Spleen (tissue), 11 donors: ENCODE data around the gene UBAP2. TPM values are rescaled to one million over a fixed set of nuclear protein-coding genes. Genes with fewer than 3 reads are reported as not detected.

Experiments
- DNase-seq: peaks from one replicate; pipeline ENCODE4 v3.0.0-alpha.2; 2020
- H3K27ac ChIP-seq, 8 donors: fragments of 200-600 bp; sonication (generic) in 7 of 8; 1 replicate in 4 of 8; 2 replicates in 4 of 8; pipeline versions ENCODE4 v1.5.0 to v1.8.0; 2016 to 2021; ENCODE audit warnings: inconsistent platforms in 4 of 8, mild to moderate bottlenecking in 4 of 8, moderate library complexity in 1 of 8
- H3K27me3 ChIP-seq, 7 donors: fragments of 200-600 bp; sonication (generic) in 6 of 7; replicated peaks in 1 of 7; 1 replicate in 4 of 7; 2 replicates in 3 of 7; pipeline versions ENCODE4 v1.5.0 to v1.8.0; 2016 to 2021; ENCODE audit warnings: inconsistent platforms in 3 of 7, mild to moderate bottlenecking in 1 of 7
- H3K36me3 ChIP-seq, 6 donors: fragments of 200-600 bp; sonication (generic) in 5 of 6; 1 replicate in 4 of 6; 2 replicates in 2 of 6; pipeline versions ENCODE4 v1.5.0 to v1.8.0; 2016 to 2021; ENCODE audit warnings: inconsistent platforms in 2 of 6
- H3K4me1 ChIP-seq, 6 donors: fragments of 200-600 bp; sonication (generic) in 5 of 6; 1 replicate in 3 of 6; 2 replicates in 3 of 6; pipeline versions ENCODE4 v1.5.0 to v1.8.0; 2016 to 2021; ENCODE audit warnings: inconsistent platforms in 3 of 6
- H3K4me3 ChIP-seq, 8 donors: fragments of 200-600 bp; sonication (generic) in 7 of 8; 1 replicate in 4 of 8; 2 replicates in 4 of 8; pipeline versions ENCODE4 v1.5.0 to v1.8.0; 2016 to 2021; ENCODE audit warnings: inconsistent platforms in 4 of 8, mild to moderate bottlenecking in 4 of 8, moderate library complexity in 2 of 8
- H3K9me3 ChIP-seq, 8 donors: fragments of 200-600 bp; sonication (generic) in 7 of 8; 1 replicate in 4 of 8; 2 replicates in 4 of 8; pipeline versions ENCODE4 v1.5.0 to v1.8.0; 2016 to 2021; ENCODE audit warnings: inconsistent platforms in 4 of 8
- CTCF ChIP-seq, 11 experiments: fragments of 200-600 bp in 7 of 11; fragments of 450-650 bp in 4 of 11; sonication (generic) in 4 of 11; IDR thresholded peaks in 8 of 11; conservative IDR thresholded peaks in 3 of 11; 1 replicate in 7 of 11; 2 replicates in 4 of 11; pipeline versions ENCODE4 v1.4.0 to v1.8.0; 2016 to 2021; ENCODE audit warnings: antibody characterized with exemption in 11 of 11, inconsistent platforms in 4 of 11, mild to moderate bottlenecking in 1 of 11
- POLR2A ChIP-seq, 3 donors: fragments of 450-650 bp; IDR thresholded peaks; one replicate each; pipeline ENCODE4 v1.5.1; 2017; ENCODE audit warnings: antibody characterized with exemption in 3 of 3, mild to moderate bottlenecking in 1 of 3
- POLR2AphosphoS5 ChIP-seq, 3 donors: sonication (generic); formaldehyde crosslinking; IDR thresholded peaks; one replicate each; pipeline ENCODE4 v1.5.1; 2017; ENCODE audit warnings: antibody characterized with exemption in 3 of 3
- WGBS, 5 donors: extraction: QIAGEN DNeasy Blood & Tissue Kit in 3 of 5; methylation state at CpG; one replicate each; pipeline versions ENCODE4 v1.1.5 to v1.1.7; 2013 to 2018; 5-methylcytosine and 5-hydroxymethylcytosine counted together
- intact Hi-C: fragments of 100-400 bp; cut with DNase I; formaldehyde crosslinking; loops from one replicate; pipeline ENCODE4 v1.15.0; 2023; ENCODE audit warnings: low total_unique reads
- polyA plus RNA-seq, 3 donors: library from polyadenylated mRNA; stranded (reverse); fragments of 200-250 nt; gene quantifications; one replicate each; pipeline ENCODE4 v1.2.1, GENCODE V29; 2013
- small RNA-seq, 4 donors: library from RNA; depleted of rRNA; stranded (forward); fragments of <200 nt; gene quantifications; one replicate each; pipeline ENCODE3, GENCODE V24; 2016
- total RNA-seq, 7 donors: library from RNA; depleted of rRNA in 3 of 7; stranded (reverse); fragments of >200 nt in 3 of 7; fragmentation: NEBNext Ultra II Directional in 4 of 7; extraction: Animal tissue kit (Norgen Biotek cat#: 25700) in 4 of 7; gene quantifications; one replicate each; pipeline versions ENCODE4 v1.1.0 to v1.2.1, GENCODE V29; 2016 to 2021
- donor health status: healthy with polysubstance abuse.
- donor health status: DM: no; HTN: no; CAD: no; lungs with moderate emphysema.
- donor health status: DM: no; HTN: no; CAD: no.
- donor health status: Bipolar disorder and iron deficiency.
- donor health status: healthy.
- donor health status: DM: no; HTN: no; CAD: no.
- donor health status: DM: yes; HTN: yes; CAD: no.

Gene UBAP2
- total and polyA plus RNA-seq, 10 donors, result 7.0 to 30.8 (median 23.5) TPM

GRCh38 chr9:33880211-33881089, 168.2 kb downstream of the UBAP2 start:
- 88 to 95% (median 93%) methylated on average over 8 of the region's 8 CpGs for WGBS, 5 donors
- Histone ChIP-seq H3K27ac (no peak overlapping the region), H3K36me3 (no peaks in the 10 kb centered on the region)

GRCh38 chr9:33878691-33879366, 169.9 kb downstream of the UBAP2 start:
- intact Hi-C loops, result no loop called here
- no peaks in the 10 kb centered on the region for H3K36me3 ChIP-seq
- H3K27ac ChIP-seq, result no peak overlapping the region
- no peaks in the 10 kb centered on the region for H3K27me3 ChIP-seq
- no peak for TF ChIP-seq CTCF (IDR thresholded peaks at IDR 0.05 in 8 of 11, conservative IDR thresholded peaks at IDR 0.05 in 3 of 11)
- TF ChIP-seq POLR2AphosphoS5 (IDR thresholded peaks at IDR 0.05), result no peak
- no peak for TF ChIP-seq POLR2A (IDR thresholded peaks at IDR 0.05)
- no peak for DNase-seq
- no peak overlapping the region for H3K4me3 ChIP-seq
- WGBS, 5 donors, result 73 to 90% (median 89%) methylated on average over 7 of the region's 7 CpGs
- H3K4me1 ChIP-seq, result peaks cover 0 to 95% (median 33%) of the 10 kb centered on the region in 6 donors
- no peaks in the 10 kb centered on the region for H3K9me3 ChIP-seq

More at GRCh38 chr9:33880211-33881089, 168.2 kb downstream of the UBAP2 start:
- intact Hi-C loops, result no loop called here
- TF ChIP-seq POLR2A (IDR thresholded peaks at IDR 0.05) (no peak), CTCF (IDR thresholded peaks at IDR 0.05 in 8 of 11, conservative IDR thresholded peaks at IDR 0.05 in 3 of 11) (no peak), POLR2AphosphoS5 (IDR thresholded peaks at IDR 0.05) (no peak)
- DNase-seq, result no peak
- H3K9me3 ChIP-seq, result no peaks in the 10 kb centered on the region
- H3K4me3 ChIP-seq, result no peak overlapping the region
- no peaks in the 10 kb centered on the region for H3K27me3 ChIP-seq
- H3K4me1 ChIP-seq, result peaks cover 0 to 95% (median 38%) of the 10 kb centered on the region in 6 donors

- DNase-seq, result no peak
- 82 to 95% (median 87%) methylated on average over 10 of the region's 10 CpGs for whole genome bisulfite sequencing, 5 donors
- Histone ChIP-seq H3K36me3 (no peaks in the 10 kb centered on the region), H3K27ac (no peak overlapping the region), H3K27me3 (no peaks in the 10 kb centered on the region), H3K4me3 (no peak overlapping the region), H3K4me1 (peaks cover 0 to 93% (median 32%) of the 10 kb centered on the region in 6 donors), H3K9me3 (no peaks in the 10 kb centered on the region)
- intact Hi-C loops, result no loop called here
- TF ChIP-seq CTCF (IDR thresholded peaks at IDR 0.05 in 8 of 11, conservative IDR thresholded peaks at IDR 0.05 in 3 of 11), result no peak
Observed at GRCh38 chr9:33877727-33878489, 170.8 kb downstream of the UBAP2 start.

Small RNAs within 50 kb of the gene (small RNA-seq; reads per million reads assigned to genes)
- gene RN7SKP114, result 0 to 0.41 (median 0.14) reads per million in 4 donors
- 17.8 to 30.1 (median 22.3) reads per million in 4 donors for gene SNORD121A
- 0 reads per million in 4 donors for gene SNORD121B

Other genes starting within 250 kb of the UBAP2 start
- 10 to 100 TPM; 33.4 to 48.5 (median 41.7) TPM for gene UBE2R2, start 231.7 kb downstream of the UBAP2 start, total RNA-seq
- 10 to 100 TPM; 15.2 to 20.2 (median 19.4) TPM for gene UBE2R2, start 231.7 kb downstream of the UBAP2 start, polyA plus RNA-seq
- gene DCAF12, start 77.8 kb upstream of the UBAP2 start, total RNA-seq, result 100 to 1,000 TPM in 1 of 7 donors, 10 to 100 TPM in 6; 36.5 to 107 (median 38.6) TPM
- 10 to 100 TPM in 2 of 3 donors, 1 to 10 TPM in 1; 5.6 to 12.9 (median 11.2) TPM for gene DCAF12, start 77.8 kb upstream of the UBAP2 start, polyA plus RNA-seq
- 10 to 100 TPM; 37.4 to 56.0 (median 44.9) TPM for gene UBAP1, start 130.2 kb upstream of the UBAP2 start, total RNA-seq
- 10 to 100 TPM; 17.3 to 25.7 (median 20.2) TPM for gene UBAP1, start 130.2 kb upstream of the UBAP2 start, polyA plus RNA-seq